GM12878 (cell line): ENCODE data around the gene PRRC2A. TPM values are rescaled to one million over a fixed set of nuclear protein-coding genes. Genes with fewer than 3 reads are reported as not detected.

Experiments used
- ATAC-seq: fragments of 200-7000 bp; cut with Tn5 transposase; 3 replicates; pipeline ENCODE4 v1.9.1; 2020; ENCODE audit warnings: mild to moderate bottlenecking, moderate library complexity
- BruUV-seq: library from RNA; stranded (reverse); fragments of 400-500 nt; replicated peaks from 2 replicates; lab custom pipeline; 2021; lab: Mats Ljungman, UMichigan
- CTCF ChIA-PET: fragments of 300-600 bp; sonication (Branson Sonifier 250); formaldehyde crosslinking; extraction: SDS; loops from one replicate; lab custom pipeline; 2021; ENCODE audit warnings: inconsistent platforms; lab: Yijun Ruan, JAX
- POLR2A ChIA-PET: fragments of 350-600 bp; formaldehyde crosslinking; extraction: SDS; loops from one replicate; lab custom pipeline; 2021; ENCODE audit warnings: inconsistent platforms; lab: Charles Lee
- RAD21 ChIA-PET: fragments of 300-600 bp; sonication (Branson Sonifier 250); formaldehyde crosslinking; loops from one replicate; lab custom pipeline; 2023; ENCODE audit warnings: antibody characterized with exemption; ENCODE audit not compliant: unreplicated experiment; lab: Charles Lee
- SMC1A ChIA-PET: fragments of 300-600 bp; sonication (Branson Sonifier 250); formaldehyde crosslinking; loops from one replicate; lab custom pipeline; 2023; ENCODE audit not compliant: unreplicated experiment, uncharacterized antibody; lab: Charles Lee
- DNase-seq: peaks from one replicate; pipeline ENCODE4 v3.0.0-alpha.2; 2011; ENCODE audit warnings: low read depth, low spot score
- FAIRE-seq: peaks from 3 replicates; lab custom pipeline; 2011; peaks lifted over from hg19 to GRCh38; lab: Jason Lieb, UNC
- H2AFZ ChIP-seq: 2 replicates; pipeline ENCODE4 v1.6.0; 2011; ENCODE audit warnings: low read depth, low read length, control low read depth; ENCODE audit not compliant: control insufficient read depth
- H3K27ac ChIP-seq: 2 replicates; pipeline ENCODE4 v1.5.1; 2011; ENCODE audit warnings: control low read depth; ENCODE audit not compliant: control insufficient read depth, insufficient read depth
- H3K27me3 ChIP-seq, 2 experiments: replicated peaks in 1 of 2; 2 replicates each; pipeline versions ENCODE4 v1.6.0 to v1.6.1; 2011; ENCODE audit warnings: low read length in 1 of 2; ENCODE audit not compliant: control insufficient read depth in 2 of 2, insufficient read depth in 2 of 2
- H3K36me3 ChIP-seq, 2 experiments: 2 replicates each; pipeline ENCODE4 v1.5.1; 2011; ENCODE audit warnings: low read length in 1 of 2; ENCODE audit not compliant: control insufficient read depth in 2 of 2, insufficient read depth in 2 of 2
- H3K4me1 ChIP-seq: 2 replicates; pipeline ENCODE4 v1.6.1; 2011; ENCODE audit warnings: mild to moderate bottlenecking, low read length, moderate library complexity, mixed read lengths; ENCODE audit not compliant: control insufficient read depth, insufficient read depth
- H3K4me2 ChIP-seq: 2 replicates; pipeline ENCODE4 v1.6.0; 2011; ENCODE audit warnings: control low read depth; ENCODE audit not compliant: control insufficient read depth, insufficient read depth
- H3K4me3 ChIP-seq: fragments of 200-600 bp; sonication (generic); 2 replicates; pipeline ENCODE4 v1.5.1; 2016
- H3K79me2 ChIP-seq: 2 replicates; pipeline ENCODE4 v1.6.0; 2011; ENCODE audit warnings: low read length; ENCODE audit not compliant: control insufficient read depth, insufficient read depth
- H3K9ac ChIP-seq: 2 replicates; pipeline ENCODE4 v1.8.0; 2011; ENCODE audit warnings: low read length, control low read depth, mixed read lengths; ENCODE audit not compliant: control insufficient read depth, insufficient read depth
- H3K9me3 ChIP-seq: replicated peaks from 3 replicates; pipeline ENCODE4 v1.5.1; 2011; ENCODE audit warnings: mild to moderate bottlenecking, low read length; ENCODE audit not compliant: control insufficient read depth, insufficient read depth
- H4K20me1 ChIP-seq: 2 replicates; pipeline ENCODE4 v1.6.0; 2011; ENCODE audit not compliant: control insufficient read depth, insufficient read depth
- CBFB ChIP-seq: IDR thresholded peaks from 2 replicates; pipeline ENCODE4 v1.6.1; 2016; ENCODE audit warnings: antibody characterized with exemption, low read depth
- CHD4 ChIP-seq: fragments of 200-600 bp; sonication (generic); IDR thresholded peaks from 2 replicates; pipeline ENCODE4 v1.6.1; 2016; ENCODE audit warnings: mild to moderate bottlenecking
- CREM ChIP-seq: IDR thresholded peaks from 2 replicates; pipeline ENCODE4 v1.6.1; 2014; ENCODE audit warnings: antibody characterized with exemption, low read depth
- FOXK2 ChIP-seq: fragments of 450-650 bp; IDR thresholded peaks from 2 replicates; pipeline ENCODE4 v1.6.1; 2017; ENCODE audit warnings: mild to moderate bottlenecking, moderate library complexity
- HDAC2 ChIP-seq: fragments of 200-600 bp; sonication (generic); IDR thresholded peaks from 2 replicates; pipeline ENCODE4 v1.6.1; 2017
- MEF2A ChIP-seq: IDR thresholded peaks from 2 replicates; pipeline ENCODE4 v1.6.1; 2011; ENCODE audit warnings: low read depth, mild to moderate bottlenecking, low read length, moderate library complexity; ENCODE audit not compliant: insufficient read depth
- NBN ChIP-seq: fragments of 450-650 bp; IDR thresholded peaks from 2 replicates; pipeline ENCODE4 v1.6.1; 2016
- POLR2AphosphoS2 ChIP-seq: IDR thresholded peaks from 2 replicates; pipeline ENCODE4 v1.6.1; 2011; ENCODE audit warnings: low read depth, mild to moderate bottlenecking, low read length, improper control_type of control experiment, moderate library complexity
- RB1 ChIP-seq: fragments of 450-650 bp; formaldehyde crosslinking; IDR thresholded peaks from 2 replicates; pipeline ENCODE4 v1.6.1; 2017; ENCODE audit warnings: mild to moderate bottlenecking, borderline replicate concordance
- RFX5 ChIP-seq: IDR thresholded peaks from 2 replicates; pipeline ENCODE4 v1.6.1; 2011; ENCODE audit warnings: low read depth, low read length, improper control_type of control experiment
- SUZ12 ChIP-seq: fragments of 200-600 bp; sonication (generic); IDR thresholded peaks from one replicate; pipeline ENCODE4 v1.6.1; 2018; ENCODE audit warnings: antibody characterized with exemption, mild to moderate bottlenecking; ENCODE audit not compliant: unreplicated experiment
- ZBTB40 ChIP-seq: fragments of 450-650 bp; IDR thresholded peaks from 2 replicates; pipeline ENCODE4 v1.6.1; 2016; ENCODE audit warnings: mild to moderate bottlenecking, moderate library complexity, borderline replicate concordance
- WGBS: methylation state at CpG from one replicate; pipeline ENCODE4 v1.1.6; 2016; ENCODE audit warnings: low lambda C conversion rate; ENCODE audit not compliant: insufficient replicate concordance, insufficient coverage; ENCODE audit errors: missing lambda C conversion rate; 5-methylcytosine and 5-hydroxymethylcytosine counted together
- in situ Hi-C: fragments of 300-500 bp; cut with MboI; formaldehyde crosslinking; loops from 9 replicates; pipeline ENCODE4 v1.14.3; 2018; ENCODE audit warnings: mixed read lengths
- intact Hi-C: fragments of 100-400 bp; cut with micrococcal nuclease; formaldehyde crosslinking; loops from one replicate; pipeline ENCODE4 v1.14.2; 2022; ENCODE audit not compliant: unreplicated experiment
- polyA plus RNA-seq, 11 experiments: library from polyadenylated mRNA; depleted of rRNA in 4 of 11; unstranded in 6 of 11; stranded (reverse) in 5 of 11; fragments of >200 nt; fragmentation: Nextera tagmentation in 4 of 11; fragmentation: Illumina TruSeq in 1 of 11; extraction: Ambion mirVana in 4 of 11; extraction: Trizol in 1 of 11; gene quantifications; 1 replicate in 1 of 11; 2 replicates in 10 of 11; pipeline versions ENCODE4 v1.2.1 to v1.2.3, GENCODE V29; 2011 to 2016; ENCODE audit warnings: inconsistent platforms in 2 of 11, missing spikeins in 2 of 11, low read depth in 1 of 11
- total RNA-seq, 4 experiments: library from RNA; depleted of rRNA in 3 of 4; stranded (reverse); fragments of >200 nt in 3 of 4; fragmentation: Illumina TruSeq in 1 of 4; extraction: Trizol in 1 of 4; gene quantifications; 2 replicates each; pipeline versions ENCODE4 v1.2.1 to v1.2.3, GENCODE V29; 2013 to 2021

The PRRC2A gene
- total and polyA plus RNA-seq, 10 of the 15 experiments (the other 5 are each of a cell fraction or from before 2014, with no cell fraction given) = 0.40 to 244 (median 61.3) TPM

- peaks cover 22 to 38% of the 10 kb centered on the region in 2 experiments for H3K36me3 ChIP-seq
- no peak within 1 kb of the TSS for H3K27ac ChIP-seq
- CTCF ChIA-PET = interaction anchor here (1.0 kb wide), 1 partner anchor 12 kb away, joined by 3 read pairs; the partner anchor contains the start of gene LY6G5C
- H3K27me3 ChIP-seq = no peaks in the 10 kb centered on the region
- FAIRE-seq (no peak), DNase-seq (no peak), ATAC-seq (no peak)
- H3K4me3 ChIP-seq = no peak within 1 kb of the TSS
- SMC1A ChIA-PET = interaction anchor here (1.1 kb wide), 1 partner anchor 33 kb away, joined by 4 read pairs; the partner anchor contains the start of gene ABHD16A
- H3K4me2 ChIP-seq = no peak within 1 kb of the TSS
- no peaks in the 10 kb centered on the region for H3K9me3 ChIP-seq
- H3K4me1 ChIP-seq = peaks cover 11% of the 10 kb centered on the region
- in situ Hi-C loops (no loop called here), intact Hi-C loops (loop anchor here (5.0 kb wide), 2 partner anchors 68 to 163 kb away; partner anchors contain the start of gene CLIC1)
- H4K20me1 ChIP-seq = no peaks in the 10 kb centered on the region
- H2AFZ ChIP-seq = no peak within 1 kb of the TSS
- BruUV-seq = no TSS peak
- POLR2A ChIA-PET = interaction anchor here (1.1 kb wide), 1 partner anchor 11 kb away, joined by 3 read pairs; no protein-coding TSS in a partner anchor
- no peak within 1 kb of the TSS for H3K9ac ChIP-seq
- H3K79me2 ChIP-seq = peaks cover 32% of the 10 kb centered on the region
- RAD21 ChIA-PET = no interaction called here
- TF ChIP-seq FOXK2 (no peak), CREM (no peak), POLR2AphosphoS2 (no peak), SUZ12 (no peak), CHD4 (no peak), NBN (no peak), HDAC2 (no peak), RB1 (no peak), ZBTB40 (no peak), MEF2A (no peak), RFX5 (no peak), CBFB (no peak)
- WGBS = 89% methylated on average over 8 of the region's 8 CpGs
Observed at GRCh38 chr6:31669676-31670075, 49.2 kb downstream of the PRRC2A start, which contains the start of gene LY6G5B. Gene LY6G5B, plus strand, starts transcription at chr6:31669976. Its CDS starts 975 bp downstream, at chr6:31670951.
